Nephron progenitor cell (in vitro differentiated cells): ENCODE data around the gene PPP1R1B.

Experiments used
- DNase-seq: peaks from one replicate; pipeline ENCODE4 v3.0.0; 2021
- H3K27ac Mint-ChIP-seq: 2 replicates; pipeline ENCODE4 v1.8.0; 2021; ENCODE audit warnings: mild to moderate bottlenecking, moderate library complexity, mixed read lengths
- H3K27me3 Mint-ChIP-seq: 2 replicates; pipeline ENCODE4 v1.8.0; 2021; ENCODE audit warnings: mild to moderate bottlenecking, low read depth, mixed read lengths; ENCODE audit not compliant: poor library complexity
- H3K36me3 Mint-ChIP-seq: 2 replicates; pipeline ENCODE4 v1.8.0; 2021; ENCODE audit warnings: low read depth, mixed read lengths
- H3K4me1 Mint-ChIP-seq: 2 replicates; pipeline ENCODE4 v1.8.0; 2021; ENCODE audit warnings: mixed read lengths
- H3K4me3 Mint-ChIP-seq: 2 replicates; pipeline ENCODE4 v1.8.0; 2021; ENCODE audit warnings: mild to moderate bottlenecking, moderate library complexity, mixed read lengths
- H3K9me3 Mint-ChIP-seq: 2 replicates; pipeline ENCODE4 v1.8.0; 2021; ENCODE audit warnings: mild to moderate bottlenecking, moderate library complexity, mixed read lengths
- TF ChIP-seq, protein P1 (sequence below): fragments of 200-600 bp; sonication (generic); IDR thresholded peaks from 2 replicates; pipeline ENCODE4 v1.5.0; 2021; ENCODE audit warnings: antibody characterized with exemption

PPP1R1B gene

GRCh38 chr17:39636927-39637736 lies 10.4 kb downstream of the PPP1R1B start, which contains the start of gene STARD3:
STARD3 (plus strand) TSS chr17:39637144; CDS start chr17:39653532, 16,388 bp downstream.
- Mint-ChIP-seq H3K36me3 (no peaks in the 10 kb centered on the region), H3K27me3 (peaks cover 7% of the 10 kb centered on the region), H3K4me1 (peaks cover 91% of the 10 kb centered on the region), H3K27ac (peak within 1 kb of the TSS; percentile 20), H3K9me3 (no peaks in the 10 kb centered on the region), H3K4me3 (peak within 1 kb of the TSS; percentile 91)
- TF ChIP-seq, protein P1, sequence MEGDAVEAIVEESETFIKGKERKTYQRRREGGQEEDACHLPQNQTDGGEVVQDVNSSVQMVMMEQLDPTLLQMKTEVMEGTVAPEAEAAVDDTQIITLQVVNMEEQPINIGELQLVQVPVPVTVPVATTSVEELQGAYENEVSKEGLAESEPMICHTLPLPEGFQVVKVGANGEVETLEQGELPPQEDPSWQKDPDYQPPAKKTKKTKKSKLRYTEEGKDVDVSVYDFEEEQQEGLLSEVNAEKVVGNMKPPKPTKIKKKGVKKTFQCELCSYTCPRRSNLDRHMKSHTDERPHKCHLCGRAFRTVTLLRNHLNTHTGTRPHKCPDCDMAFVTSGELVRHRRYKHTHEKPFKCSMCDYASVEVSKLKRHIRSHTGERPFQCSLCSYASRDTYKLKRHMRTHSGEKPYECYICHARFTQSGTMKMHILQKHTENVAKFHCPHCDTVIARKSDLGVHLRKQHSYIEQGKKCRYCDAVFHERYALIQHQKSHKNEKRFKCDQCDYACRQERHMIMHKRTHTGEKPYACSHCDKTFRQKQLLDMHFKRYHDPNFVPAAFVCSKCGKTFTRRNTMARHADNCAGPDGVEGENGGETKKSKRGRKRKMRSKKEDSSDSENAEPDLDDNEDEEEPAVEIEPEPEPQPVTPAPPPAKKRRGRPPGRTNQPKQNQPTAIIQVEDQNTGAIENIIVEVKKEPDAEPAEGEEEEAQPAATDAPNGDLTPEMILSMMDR, result no peak
- peak; percentile 95 for DNase-seq

GRCh38 chr17:39638317-39638716 lies 11.6 kb downstream of the PPP1R1B start:
- Mint-ChIP-seq H3K9me3 (no peaks in the 10 kb centered on the region), H3K36me3 (no peaks in the 10 kb centered on the region), H3K27ac (no peak overlapping the region), H3K4me1 (peaks cover 91% of the 10 kb centered on the region), H3K27me3 (peaks cover 4% of the 10 kb centered on the region), H3K4me3 (peak overlapping the region; percentile 91)
- TF ChIP-seq, protein P1, result no peak
- no peak for DNase-seq

GRCh38 chr17:39639043-39639442 lies 12.3 kb downstream of the PPP1R1B start:
- Mint-ChIP-seq H3K4me1 (peaks cover 91% of the 10 kb centered on the region), H3K9me3 (no peaks in the 10 kb centered on the region), H3K27me3 (peaks cover 4% of the 10 kb centered on the region), H3K36me3 (no peaks in the 10 kb centered on the region), H3K4me3 (peak overlapping the region; percentile 8), H3K27ac (no peak overlapping the region)
- TF ChIP-seq, protein P1, result no peak
- DNase-seq, result no peak

GRCh38 chr17:39639566-39640458 lies 13.1 kb downstream of the PPP1R1B start:
- no peak overlapping the region for H3K27ac Mint-ChIP-seq
- no peaks in the 10 kb centered on the region for H3K9me3 Mint-ChIP-seq
- H3K4me1 Mint-ChIP-seq, result peaks cover 91% of the 10 kb centered on the region
- H3K27me3 Mint-ChIP-seq, result peaks cover 4% of the 10 kb centered on the region
- peak overlapping the region; percentile 8 for H3K4me3 Mint-ChIP-seq
- H3K36me3 Mint-ChIP-seq, result no peaks in the 10 kb centered on the region
- TF ChIP-seq, protein P1, result no peak
- DNase-seq, result no peak

- TF ChIP-seq, protein P1, result no peak
- Mint-ChIP-seq H3K36me3 (no peaks in the 10 kb centered on the region), H3K4me3 (no peak overlapping the region), H3K27ac (no peak overlapping the region), H3K27me3 (peaks cover 4% of the 10 kb centered on the region), H3K4me1 (peaks cover 92% of the 10 kb centered on the region), H3K9me3 (no peaks in the 10 kb centered on the region)
- no peak for DNase-seq
Observed at GRCh38 chr17:39640591-39641031, 13.9 kb downstream of the PPP1R1B start.
